HG03108 (cell line): ENCODE data around the gene SLAMF1.
"Not testable (repeated sequence)": the region's sequence is repeated elsewhere in the genome, so short reads cannot be mapped to it uniquely, and the experiment has no call there.

Experiments used
- ATAC-seq: cut with Tn5 transposase; IDR thresholded peaks from one replicate; pipeline ENCODE4 v1.9.1; 2021; ENCODE audit warnings: moderate library complexity; ENCODE audit not compliant: unreplicated experiment

The SLAMF1 gene

DNA sequence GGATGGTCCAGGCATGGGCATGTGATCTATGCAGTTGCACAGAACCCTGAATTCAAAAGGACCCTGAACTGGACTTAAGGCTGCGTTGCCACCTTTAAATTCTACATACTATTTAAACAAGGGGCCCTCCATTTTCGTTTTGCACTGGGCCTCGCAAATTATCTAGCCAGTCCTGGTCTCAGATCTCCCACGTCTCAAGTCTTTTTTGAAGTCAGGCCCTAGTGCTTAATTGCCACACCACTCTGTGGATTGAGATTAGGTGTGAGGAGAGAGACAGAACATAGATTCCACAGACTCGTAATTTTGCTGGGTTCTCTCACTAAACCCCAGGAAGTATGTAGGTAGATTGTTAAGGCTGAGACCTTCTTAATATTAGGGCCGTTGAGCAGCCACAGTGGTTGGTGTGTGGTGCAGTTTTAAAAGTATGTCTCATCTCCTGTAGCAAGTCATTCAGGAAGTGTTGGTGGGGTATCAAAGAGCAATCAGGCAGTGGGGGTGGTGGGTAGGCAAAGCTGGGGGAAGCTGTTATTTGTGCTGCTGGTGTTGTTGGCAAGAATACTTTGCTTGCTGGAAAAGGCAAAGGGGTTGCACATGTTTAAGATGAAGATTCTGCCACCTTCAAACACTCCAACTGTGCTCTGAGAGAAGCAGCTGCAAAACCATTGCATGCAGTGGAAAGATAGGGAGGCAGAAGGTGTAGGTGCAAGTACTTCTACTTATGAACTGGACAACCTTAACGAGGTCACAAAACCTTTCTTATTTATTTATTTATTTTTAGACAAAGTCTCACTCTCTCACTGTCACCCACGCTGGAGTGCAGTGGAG is 78.8 kb downstream of the SLAMF1 start:
- no peak for ATAC-seq

DNA sequence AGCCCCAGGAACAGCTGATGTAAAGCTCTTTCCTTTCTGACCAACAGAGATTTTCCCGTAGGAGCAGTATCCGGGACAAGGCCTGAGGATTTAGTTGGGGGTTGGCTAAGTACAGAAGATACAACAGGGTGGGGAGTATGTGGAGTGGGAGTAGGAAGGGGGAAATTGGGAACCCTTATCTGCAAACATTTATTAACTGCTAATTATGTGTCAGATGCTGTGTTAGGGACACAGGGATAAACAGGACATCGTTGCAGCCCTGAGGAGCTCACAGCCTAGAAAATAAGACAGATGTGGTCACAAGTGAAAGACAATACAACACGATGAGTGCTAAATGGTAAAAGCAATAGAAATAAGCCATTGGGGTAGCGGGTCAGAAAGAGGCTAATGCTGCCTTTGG is 79.5 kb downstream of the SLAMF1 start:
- no peak for ATAC-seq

DNA sequence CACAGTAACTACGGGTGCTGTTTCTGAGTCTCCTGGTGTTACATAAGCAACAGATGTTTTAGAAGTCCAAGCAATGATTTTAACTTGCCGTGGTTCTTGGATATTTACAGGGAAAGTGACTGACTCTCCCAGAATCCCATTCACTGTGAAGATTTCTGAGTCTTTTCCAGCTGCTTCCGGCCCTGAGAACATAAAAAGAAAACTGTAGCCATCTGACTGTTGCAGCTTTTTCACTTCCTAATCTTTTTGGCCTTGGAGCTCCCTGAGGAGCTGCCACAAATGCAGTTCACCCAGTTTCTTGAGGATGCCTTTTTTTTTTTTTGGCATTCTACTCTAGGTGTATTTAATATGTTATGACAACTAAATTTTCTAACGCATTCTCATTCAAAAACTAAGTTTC is 81.3 kb downstream of the SLAMF1 start:
- ATAC-seq = no peak

DNA sequence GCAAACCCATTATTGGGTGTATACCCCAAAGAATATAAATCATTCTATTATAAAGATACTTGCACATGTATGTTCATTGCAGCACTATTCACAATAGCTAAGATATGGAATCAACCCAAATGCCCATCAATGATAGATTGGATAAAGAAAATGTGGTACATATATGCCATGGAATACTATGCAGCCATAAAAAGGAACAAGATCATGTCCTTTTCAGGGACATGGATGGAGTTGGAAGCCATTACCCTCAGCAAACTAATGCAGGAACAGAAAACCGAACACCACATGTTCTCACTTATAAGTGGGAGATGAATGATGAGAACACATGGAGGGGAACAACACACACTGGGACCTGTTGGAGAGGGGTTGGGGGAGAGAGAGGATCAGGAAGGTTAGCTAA is 83.6 kb downstream of the SLAMF1 start:
- ATAC-seq = not testable (repeated sequence)

DNA sequence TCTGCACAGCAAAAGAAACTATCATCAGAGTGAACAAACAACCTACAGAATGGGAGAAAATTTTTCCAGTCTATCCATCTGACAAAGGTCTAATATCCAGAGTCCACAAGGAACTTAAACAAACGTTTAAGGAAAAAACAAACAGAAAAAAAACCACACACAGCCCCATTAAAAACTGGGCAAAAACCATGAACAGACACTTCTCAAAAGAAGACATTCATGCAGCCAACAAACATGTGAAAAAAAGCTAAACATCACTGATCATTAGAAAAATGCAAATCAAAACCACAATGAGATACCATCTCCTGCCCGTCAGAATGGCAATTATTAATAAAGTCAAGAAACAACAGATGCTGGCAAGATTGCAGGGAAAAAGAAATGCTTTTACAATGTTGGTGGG is 84.1 kb downstream of the SLAMF1 start:
- not testable (repeated sequence) for ATAC-seq

DNA sequence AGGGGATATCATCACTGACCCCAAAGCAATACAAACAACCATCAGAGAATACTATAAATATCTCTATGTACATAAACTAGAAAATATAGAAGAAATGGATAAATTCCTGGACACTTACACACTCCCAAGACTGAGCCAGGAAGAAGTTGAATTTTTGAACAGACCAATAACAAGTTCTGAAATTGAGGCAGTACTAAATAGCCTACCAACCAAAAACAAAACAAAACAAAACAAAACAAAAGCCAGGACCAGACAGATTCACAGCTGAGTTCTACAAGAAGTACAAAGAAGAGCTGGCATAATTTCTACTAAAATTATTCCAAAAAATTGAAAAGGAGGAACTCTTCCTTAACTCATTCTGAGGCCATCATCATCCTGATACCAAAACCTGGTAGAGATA is 86.0 kb downstream of the SLAMF1 start:
- no peak for ATAC-seq

DNA sequence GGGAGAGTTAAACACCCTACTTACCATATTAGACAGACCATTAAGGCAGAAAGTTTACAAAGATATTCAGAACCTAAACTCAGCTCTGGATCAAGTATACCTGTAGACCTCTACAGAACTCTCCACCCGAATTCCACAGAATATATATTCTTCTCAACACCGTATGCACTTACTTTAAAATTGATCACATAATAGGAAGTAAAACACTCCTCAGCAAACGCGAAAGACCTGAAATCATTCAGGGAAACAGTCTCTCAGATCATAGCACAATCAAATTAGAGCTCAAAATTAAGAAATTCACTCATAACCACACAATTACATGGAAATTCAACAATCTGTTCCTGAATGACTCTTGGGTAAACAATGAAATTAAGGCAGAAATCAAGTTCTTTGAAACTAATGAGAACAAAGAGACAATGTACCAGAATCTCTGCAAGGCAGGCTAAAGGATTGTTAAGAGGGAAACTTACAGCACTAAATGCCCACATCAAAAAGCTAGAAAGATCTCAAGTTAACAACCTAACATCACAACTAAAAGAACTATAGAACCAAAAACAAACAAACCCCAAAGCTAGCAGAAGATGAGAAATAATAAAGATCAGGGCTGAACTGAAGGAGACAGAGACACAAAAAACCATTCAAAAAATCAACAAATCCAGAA is 86.7 kb downstream of the SLAMF1 start:
- no peak for ATAC-seq

DNA sequence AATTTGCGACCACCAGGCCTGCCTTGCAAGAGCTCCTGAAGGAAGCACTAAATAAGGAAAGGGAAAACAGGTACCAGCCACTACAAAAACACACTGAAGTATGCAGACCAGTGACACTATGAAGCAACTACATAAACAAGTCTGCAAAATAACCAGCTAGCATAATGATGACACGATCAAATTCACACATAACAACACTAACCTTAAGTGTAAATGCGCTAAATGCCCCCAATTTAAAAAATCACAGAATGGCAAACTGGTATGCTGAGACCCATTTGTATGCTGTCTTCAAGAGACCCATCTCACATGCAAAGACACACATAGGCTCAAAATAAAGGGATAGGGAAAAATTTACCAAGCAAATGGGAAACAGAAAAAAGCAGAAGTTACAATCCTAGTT is 87.4 kb downstream of the SLAMF1 start:
- ATAC-seq = not testable (repeated sequence)

DNA sequence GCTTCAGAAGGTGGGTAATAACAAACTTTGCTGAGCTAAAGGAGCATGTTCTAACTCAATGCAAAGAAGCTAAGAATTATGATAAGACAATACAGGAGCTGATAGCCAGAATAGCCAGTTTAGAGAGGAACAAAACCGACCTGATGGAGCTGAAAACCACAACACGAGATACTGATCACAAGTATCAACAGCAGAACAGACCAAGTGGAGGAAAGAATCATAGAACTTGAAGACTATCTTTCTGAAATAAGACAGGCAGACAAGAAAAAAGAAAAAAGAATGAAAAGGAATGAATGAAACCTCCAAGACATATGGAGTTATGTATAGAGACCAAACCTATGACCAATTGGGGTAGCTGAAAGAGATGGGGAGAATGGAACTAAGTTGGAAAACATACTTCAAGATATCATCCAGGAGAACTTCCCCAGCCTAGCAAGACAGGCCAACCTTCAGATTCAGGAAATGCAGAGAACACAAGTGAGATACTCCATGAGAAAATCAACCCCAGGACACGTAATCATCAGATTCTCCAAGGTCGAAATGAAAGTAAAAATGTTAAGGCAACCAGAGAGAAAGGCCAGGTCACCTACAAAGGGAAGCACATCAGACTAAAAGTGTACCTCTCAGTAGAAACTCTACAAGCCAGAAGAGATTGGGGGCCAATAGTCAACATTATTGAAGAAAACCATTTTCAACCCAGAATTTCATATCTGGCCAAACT is 88.0 kb downstream of the SLAMF1 start:
- no peak for ATAC-seq
